ENCODE results near the gene ASMTL.
"Not testable (repeated sequence)": the region's sequence is repeated elsewhere in the genome, so short reads cannot be mapped to it uniquely, and the experiment has no call there.

The ASMTL gene

GRCh38 chrX:1427756-1428155 lies 25.0 kb downstream of the ASMTL start:
- DNase-seq = no peak

GRCh38 chrX:1426321-1426720 lies 26.4 kb downstream of the ASMTL start:
- not testable (repeated sequence) for DNase-seq

GRCh38 chrX:1425381-1425780 lies 27.3 kb downstream of the ASMTL start:
- no peak for DNase-seq

GRCh38 chrX:1424147-1424851 lies 28.4 kb downstream of the ASMTL start:
- no peak for DNase-seq

- DNase-seq = no peak
Observed at GRCh38 chrX:1423215-1423614, 29.5 kb downstream of the ASMTL start.

GRCh38 chrX:1422135-1422465 lies 30.6 kb downstream of the ASMTL start:
- no peak for DNase-seq

- no peak for DNase-seq
Observed at GRCh38 chrX:1421433-1422134, 31.1 kb downstream of the ASMTL start.

- no peak for DNase-seq
Observed at GRCh38 chrX:1420371-1420770, 32.3 kb downstream of the ASMTL start.

- DNase-seq = no peak
Observed at GRCh38 chrX:1419545-1420355, 33.0 kb downstream of the ASMTL start.

- no peak for DNase-seq
Observed at GRCh38 chrX:1418901-1419544, 33.7 kb downstream of the ASMTL start.

- no peak for DNase-seq
Observed at GRCh38 chrX:1417921-1418771, 34.6 kb downstream of the ASMTL start.

GRCh38 chrX:1416965-1417760 lies 35.5 kb downstream of the ASMTL start:
- DNase-seq = no peak

GRCh38 chrX:1416327-1416784 lies 36.4 kb downstream of the ASMTL start:
- no peak for DNase-seq

GRCh38 chrX:1412551-1413161 lies 40.1 kb downstream of the ASMTL start:
- DNase-seq = no peak

- no peak for DNase-seq
Observed at GRCh38 chrX:1411326-1411725, 41.4 kb downstream of the ASMTL start.

GRCh38 chrX:1407035-1407434 lies 45.7 kb downstream of the ASMTL start:
- no peak for DNase-seq

GRCh38 chrX:1405769-1406168 lies 46.9 kb downstream of the ASMTL start:
- DNase-seq = not testable (repeated sequence)

- DNase-seq = not testable (repeated sequence)
Observed at GRCh38 chrX:1403867-1404266, 48.8 kb downstream of the ASMTL start.

- no peak for DNase-seq
Observed at GRCh38 chrX:1403228-1403627, 49.5 kb downstream of the ASMTL start.

- no peak for DNase-seq
Observed at GRCh38 chrX:1401611-1402430, 50.9 kb downstream of the ASMTL start.
